HCT116 (cell line): ENCODE measurements around the gene FAN1. TPM values are rescaled to one million over a fixed set of nuclear protein-coding genes. Genes with fewer than 3 reads are reported as not detected.

Source experiments
- ATAC-seq: fragments of 200-7000 bp; cut with Tn5 transposase; 2 replicates; pipeline ENCODE4 v1.9.1; 2020; ENCODE audit warnings: mild to moderate bottlenecking, moderate library complexity
- BruUV-seq: library from RNA; stranded (reverse); fragments of 400-500 nt; replicated peaks from 2 replicates; lab custom pipeline; 2021; lab: Mats Ljungman, UMichigan
- CTCF ChIA-PET: fragments of 300-600 bp; sonication (Branson Sonifier 250); formaldehyde crosslinking; loops from one replicate; lab custom pipeline; 2021; ENCODE audit warnings: antibody characterized with exemption; lab: Charles Lee
- POLR2A ChIA-PET: fragments of 300-600, 350-600 bp; sonication (Branson Sonifier 250); formaldehyde crosslinking; loops from one replicate; lab custom pipeline; 2021; ENCODE audit warnings: antibody characterized with exemption; lab: Charles Lee
- RAD21 ChIA-PET, 2 experiments: fragments of 300-600 bp; sonication (Branson Sonifier 250); formaldehyde crosslinking; loops; one replicate each; lab custom pipeline; 2023; ENCODE audit warnings: low total read pairs in 2 of 2; ENCODE audit not compliant: uncharacterized antibody in 2 of 2, unreplicated experiment in 2 of 2, low non-redundant PET in 1 of 2; lab: Charles Lee
- DNase-seq: peaks from one replicate; pipeline ENCODE4 v3.0.0-alpha.2; 2010; ENCODE audit warnings: low read depth, low spot score
- H2AFZ ChIP-seq: fragments of 200-600 bp; shearing (Covaris generic), sonication (generic); 2 replicates; pipeline ENCODE4 v1.6.1; 2017; ENCODE audit warnings: low read depth, mixed run types, mixed read lengths, antibody characterized with exemption, low read length; ENCODE audit not compliant: poor library complexity, severe bottlenecking
- H3K27ac ChIP-seq: 2 replicates; pipeline ENCODE4 v1.5.1; 2012; ENCODE audit warnings: low read depth, low read length
- H3K27me3 ChIP-seq: fragments of 200-600 bp; sonication (generic); 2 replicates; pipeline ENCODE4 v1.6.1; 2016; ENCODE audit warnings: mixed run types, low read length, mixed read lengths; ENCODE audit not compliant: insufficient read depth
- H3K36me3 ChIP-seq, 2 experiments: fragments of 200-500 bp in 1 of 2; fragments of 200-600 bp in 1 of 2; sonication (Bioruptor generic) in 1 of 2; sonication (generic) in 1 of 2; 2 replicates each; pipeline versions ENCODE4 v1.5.1 to v1.6.1; 2014 to 2016; ENCODE audit warnings: low read length in 2 of 2, inconsistent platforms in 1 of 2, mixed read lengths in 1 of 2, mixed run types in 1 of 2; ENCODE audit not compliant: insufficient read depth in 2 of 2, control insufficient read depth in 1 of 2
- H3K4me1 ChIP-seq, 2 experiments: fragments of 200-600 bp in 1 of 2; sonication (generic) in 1 of 2; 2 replicates each; pipeline versions ENCODE4 v1.5.1 to v1.6.1; 2012 to 2017; ENCODE audit warnings: low read length in 2 of 2, inconsistent platforms in 1 of 2, mild to moderate bottlenecking in 1 of 2, mixed read lengths in 1 of 2, mixed run types in 1 of 2, moderate library complexity in 1 of 2; ENCODE audit not compliant: insufficient read depth in 2 of 2, control insufficient read depth in 1 of 2
- H3K4me2 ChIP-seq: fragments of 200-600 bp; sonication (generic); 2 replicates; pipeline ENCODE4 v1.6.1; 2017; ENCODE audit warnings: mixed run types, low read length, mixed read lengths
- H3K4me3 ChIP-seq, 2 experiments: fragments of 200-600 bp in 1 of 2; sonication (generic) in 1 of 2; replicated peaks in 1 of 2; 2 replicates each; pipeline ENCODE4 v1.5.1; 2011 to 2016; ENCODE audit warnings: low read length in 2 of 2, control low read depth in 1 of 2, low read depth in 1 of 2, mild to moderate bottlenecking in 1 of 2, mixed read lengths in 1 of 2, mixed run types in 1 of 2
- H3K79me2 ChIP-seq: fragments of 200-600 bp; sonication (generic); 2 replicates; pipeline ENCODE4 v1.6.1; 2017; ENCODE audit warnings: mild to moderate bottlenecking, mixed run types, low read length, moderate library complexity, mixed read lengths; ENCODE audit not compliant: insufficient read depth
- H3K9ac ChIP-seq: fragments of 200-600 bp; sonication (generic); 2 replicates; pipeline ENCODE4 v1.6.1; 2016; ENCODE audit warnings: low read length, mixed read lengths
- H3K9me2 ChIP-seq: fragments of 200-600 bp; sonication (generic), shearing (Covaris generic); 2 replicates; pipeline ENCODE4 v1.6.1; 2017; ENCODE audit warnings: mixed run types, mild to moderate bottlenecking, moderate library complexity; ENCODE audit not compliant: insufficient read depth
- H3K9me3 ChIP-seq, 2 experiments: fragments of 200-500 bp in 1 of 2; fragments of 200-600 bp in 1 of 2; sonication (Bioruptor generic) in 1 of 2; sonication (generic) in 1 of 2; 2 replicates each; pipeline ENCODE4 v1.6.1; 2014 to 2017; ENCODE audit warnings: low read length in 2 of 2, mixed read lengths in 2 of 2, inconsistent platforms in 1 of 2, low read depth in 1 of 2, mild to moderate bottlenecking in 1 of 2, mixed run types in 1 of 2, moderate library complexity in 1 of 2; ENCODE audit not compliant: control insufficient read depth in 1 of 2, insufficient read depth in 1 of 2
- H4K20me1 ChIP-seq: fragments of 200-600 bp; sonication (generic), shearing (Covaris generic); 2 replicates; pipeline ENCODE4 v1.6.1; 2017; ENCODE audit warnings: mixed run types, mild to moderate bottlenecking, moderate library complexity; ENCODE audit not compliant: insufficient read depth
- CBX3 ChIP-seq: IDR thresholded peaks from 2 replicates; pipeline ENCODE4 v1.6.1; 2012; ENCODE audit warnings: low read depth
- EGR1 ChIP-seq: IDR thresholded peaks from 2 replicates; pipeline ENCODE4 v1.6.1; 2012; ENCODE audit warnings: low read depth
- ELF1 ChIP-seq: IDR thresholded peaks from 2 replicates; pipeline ENCODE4 v1.6.1; 2012; ENCODE audit warnings: low read depth, borderline replicate concordance
- EZH2 ChIP-seq: fragments of 200-600 bp; sonication (generic); IDR thresholded peaks from 2 replicates; pipeline ENCODE4 v1.6.1; 2017; ENCODE audit warnings: antibody characterized with exemption, mixed run types
- EZH2phosphoT487 ChIP-seq: fragments of 200-600 bp; IDR thresholded peaks from 2 replicates; pipeline ENCODE4 v1.6.1; 2018; ENCODE audit warnings: antibody characterized with exemption, borderline replicate concordance
- FOSL1 ChIP-seq: IDR thresholded peaks from 2 replicates; pipeline ENCODE4 v1.6.1; 2012; ENCODE audit warnings: low read depth
- JUND ChIP-seq: IDR thresholded peaks from 2 replicates; pipeline ENCODE4 v1.6.1; 2012
- MAX ChIP-seq: IDR thresholded peaks from 2 replicates; pipeline ENCODE4 v1.6.1; 2012
- POLR2A ChIP-seq: IDR thresholded peaks from 2 replicates; pipeline ENCODE4 v1.7.0; 2011; ENCODE audit warnings: borderline replicate concordance; ENCODE audit not compliant: insufficient read depth, insufficient read length; ENCODE audit errors: extremely low read depth
- POLR2AphosphoS5 ChIP-seq: IDR thresholded peaks from 2 replicates; pipeline ENCODE4 v1.6.1; 2011; ENCODE audit warnings: mild to moderate bottlenecking, low read depth, low read length, moderate library complexity
- SIN3A ChIP-seq: IDR thresholded peaks from 2 replicates; pipeline ENCODE4 v1.6.1; 2012; ENCODE audit warnings: low read depth
- SP1 ChIP-seq: IDR thresholded peaks from 2 replicates; pipeline ENCODE4 v1.6.1; 2012; ENCODE audit warnings: low read depth
- SRF ChIP-seq: IDR thresholded peaks from 2 replicates; pipeline ENCODE4 v1.6.1; 2012; ENCODE audit warnings: low read depth
- TCF7L2 ChIP-seq: IDR thresholded peaks from 2 replicates; pipeline ENCODE4 v1.7.0; 2011; ENCODE audit warnings: borderline replicate concordance, inconsistent platforms; ENCODE audit not compliant: insufficient read depth, insufficient read length; ENCODE audit errors: extremely low read depth
- YY1 ChIP-seq: IDR thresholded peaks from 2 replicates; pipeline ENCODE4 v1.6.1; 2011; ENCODE audit warnings: low read length, low read depth, moderate library complexity, mild to moderate bottlenecking; ENCODE audit not compliant: insufficient replicate concordance; ENCODE audit errors: extremely low read depth
- ZFX ChIP-seq: fragments of 450-650 bp; IDR thresholded peaks from 2 replicates; pipeline ENCODE4 v1.6.1; 2017
- ZNF274 ChIP-seq: fragments of 200-500 bp; sonication (Bioruptor generic); IDR thresholded peaks from 2 replicates; pipeline ENCODE4 v1.6.1; 2014; ENCODE audit warnings: mild to moderate bottlenecking, low read depth, low read length, inconsistent platforms
- intact Hi-C: fragments of 100-400 bp; cut with micrococcal nuclease; formaldehyde crosslinking; loops from 2 replicates; pipeline ENCODE4 v1.10.0; 2022
- total RNA-seq: library from RNA; stranded (reverse); gene quantifications from one replicate; pipeline ENCODE4 v1.2.1, GENCODE V29; 2021; ENCODE audit not compliant: unreplicated experiment
- TF ChIP-seq, protein P1 (sequence below): IDR thresholded peaks from 2 replicates; pipeline ENCODE4 v1.6.1; 2012; ENCODE audit warnings: low read depth
- TF ChIP-seq, protein P2 (sequence below): IDR thresholded peaks from 2 replicates; pipeline ENCODE4 v1.6.1; 2012

Gene FAN1
- total RNA-seq, 1 experiment from 2014 or later, result 17.4 TPM

DNA sequence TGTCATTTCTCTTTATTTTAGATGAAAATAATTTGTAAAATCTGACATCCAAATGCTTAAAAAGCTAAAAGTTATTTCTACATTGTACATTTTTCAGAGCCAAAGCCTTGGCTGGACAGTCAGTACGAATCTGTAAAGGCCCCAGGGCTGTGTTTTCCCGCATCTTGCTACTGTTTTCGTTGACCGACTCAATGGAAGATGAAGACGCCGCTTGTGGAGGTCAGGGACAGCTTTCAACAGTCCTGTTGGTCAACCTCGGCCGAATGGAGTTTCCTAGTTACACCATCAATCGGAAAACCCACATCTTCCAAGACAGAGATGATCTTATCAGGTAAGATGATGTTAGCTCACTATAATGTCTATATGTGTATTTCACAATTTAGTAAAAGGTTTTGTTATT, 10.0 kb downstream of the FAN1 start:
- no peak overlapping the region for H3K27ac ChIP-seq
- no peaks in the 10 kb centered on the region for H3K27me3 ChIP-seq
- intact Hi-C loops, result no loop called here
- H2AFZ ChIP-seq, result no peak overlapping the region
- H3K9ac ChIP-seq, result no peak overlapping the region
- 0 out of 2 replicates have a peak, but pooled peaks cover 7% of the 10 kb centered on the region for H3K79me2 ChIP-seq
- TF ChIP-seq ELF1, result no peak
- no peak for TF ChIP-seq MAX
- no peak for TF ChIP-seq FOSL1
- no peak for TF ChIP-seq SIN3A
- TF ChIP-seq POLR2A, result no peak
- TF ChIP-seq EGR1, result no peak
- no peak for TF ChIP-seq EZH2phosphoT487
- TF ChIP-seq SP1, result no peak
- POLR2A ChIA-PET, result no interaction called here
- no TSS peak for BruUV-seq
- DNase-seq (no peak), ATAC-seq (no peak)
- no peak overlapping the region for H3K4me2 ChIP-seq
- H3K9me2 ChIP-seq, result no peaks in the 10 kb centered on the region
- H3K9me3 ChIP-seq, result no peaks in the 10 kb centered on the region
- no peak overlapping the region for H3K4me3 ChIP-seq
- H3K4me1 ChIP-seq, result no peaks in the 10 kb centered on the region
- no peaks in the 10 kb centered on the region for H4K20me1 ChIP-seq
- CTCF ChIA-PET, result no interaction called here
- RAD21 ChIA-PET, result no interaction called here
- H3K36me3 ChIP-seq, result peaks cover 21 to 34% of the 10 kb centered on the region in 2 experiments

GRCh38 chr15:30917013-30917412, 13.3 kb downstream of the FAN1 start:
- Histone ChIP-seq H3K27me3 (no peaks in the 10 kb centered on the region), H3K36me3 (peaks cover 29 to 39% of the 10 kb centered on the region in 2 experiments), H3K4me1 (no peaks in the 10 kb centered on the region), H3K27ac (no peak overlapping the region), H2AFZ (no peak overlapping the region), H3K79me2 (0 out of 2 replicates have a peak, but pooled peaks cover 7% of the 10 kb centered on the region), H3K9ac (no peak overlapping the region), H3K9me3 (no peaks in the 10 kb centered on the region), H3K4me2 (no peak overlapping the region), H4K20me1 (no peaks in the 10 kb centered on the region), H3K4me3 (no peak overlapping the region), H3K9me2 (no peaks in the 10 kb centered on the region)
- POLR2A ChIA-PET, result no interaction called here
- CTCF ChIA-PET, result no interaction called here
- DNase-seq (no peak), ATAC-seq (no peak)
- RAD21 ChIA-PET, result no interaction called here
- BruUV-seq, result no TSS peak
- intact Hi-C loops, result no loop called here
- no peak for TF ChIP-seq EZH2
- TF ChIP-seq, protein P1, sequence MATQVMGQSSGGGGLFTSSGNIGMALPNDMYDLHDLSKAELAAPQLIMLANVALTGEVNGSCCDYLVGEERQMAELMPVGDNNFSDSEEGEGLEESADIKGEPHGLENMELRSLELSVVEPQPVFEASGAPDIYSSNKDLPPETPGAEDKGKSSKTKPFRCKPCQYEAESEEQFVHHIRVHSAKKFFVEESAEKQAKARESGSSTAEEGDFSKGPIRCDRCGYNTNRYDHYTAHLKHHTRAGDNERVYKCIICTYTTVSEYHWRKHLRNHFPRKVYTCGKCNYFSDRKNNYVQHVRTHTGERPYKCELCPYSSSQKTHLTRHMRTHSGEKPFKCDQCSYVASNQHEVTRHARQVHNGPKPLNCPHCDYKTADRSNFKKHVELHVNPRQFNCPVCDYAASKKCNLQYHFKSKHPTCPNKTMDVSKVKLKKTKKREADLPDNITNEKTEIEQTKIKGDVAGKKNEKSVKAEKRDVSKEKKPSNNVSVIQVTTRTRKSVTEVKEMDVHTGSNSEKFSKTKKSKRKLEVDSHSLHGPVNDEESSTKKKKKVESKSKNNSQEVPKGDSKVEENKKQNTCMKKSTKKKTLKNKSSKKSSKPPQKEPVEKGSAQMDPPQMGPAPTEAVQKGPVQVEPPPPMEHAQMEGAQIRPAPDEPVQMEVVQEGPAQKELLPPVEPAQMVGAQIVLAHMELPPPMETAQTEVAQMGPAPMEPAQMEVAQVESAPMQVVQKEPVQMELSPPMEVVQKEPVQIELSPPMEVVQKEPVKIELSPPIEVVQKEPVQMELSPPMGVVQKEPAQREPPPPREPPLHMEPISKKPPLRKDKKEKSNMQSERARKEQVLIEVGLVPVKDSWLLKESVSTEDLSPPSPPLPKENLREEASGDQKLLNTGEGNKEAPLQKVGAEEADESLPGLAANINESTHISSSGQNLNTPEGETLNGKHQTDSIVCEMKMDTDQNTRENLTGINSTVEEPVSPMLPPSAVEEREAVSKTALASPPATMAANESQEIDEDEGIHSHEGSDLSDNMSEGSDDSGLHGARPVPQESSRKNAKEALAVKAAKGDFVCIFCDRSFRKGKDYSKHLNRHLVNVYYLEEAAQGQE, result no peak
- TF ChIP-seq TCF7L2, result no peak
- TF ChIP-seq POLR2AphosphoS5, result no peak
- no peak for TF ChIP-seq EZH2phosphoT487
- no peak for TF ChIP-seq ZNF274
- TF ChIP-seq CBX3, result no peak
- TF ChIP-seq YY1, result no peak
- TF ChIP-seq, protein P2, sequence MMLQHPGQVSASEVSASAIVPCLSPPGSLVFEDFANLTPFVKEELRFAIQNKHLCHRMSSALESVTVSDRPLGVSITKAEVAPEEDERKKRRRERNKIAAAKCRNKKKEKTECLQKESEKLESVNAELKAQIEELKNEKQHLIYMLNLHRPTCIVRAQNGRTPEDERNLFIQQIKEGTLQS, result no peak
- no peak for TF ChIP-seq SRF
- no peak for TF ChIP-seq MAX
- no peak for TF ChIP-seq ZFX
- no peak for TF ChIP-seq SIN3A
- no peak for TF ChIP-seq JUND
- TF ChIP-seq SP1, result no peak
